ENCODE results near the gene GMDS. TPM values are rescaled to one million over a fixed set of nuclear protein-coding genes. Genes with fewer than 3 reads are reported as not detected.

The GMDS gene
- total RNA-seq, 1 experiment from 2014 or later: 11.0 TPM

- DNase-seq (ENCODE audit: low read depth): no peak
These were observed 628.5 kb downstream of the GMDS start for GRCh38 chr6:1616701-1617463.

GRCh38 chr6:1615853-1616420 is 629.5 kb downstream of the GMDS start:
- no peak for DNase-seq (ENCODE audit: low read depth)

GRCh38 chr6:1615151-1615852 is 630.1 kb downstream of the GMDS start:
- DNase-seq (ENCODE audit: low read depth): no peak

- no peak for DNase-seq (ENCODE audit: low read depth)
These were observed 630.8 kb downstream of the GMDS start for GRCh38 chr6:1614448-1615150.

GRCh38 chr6:1613688-1614447 is 631.5 kb downstream of the GMDS start:
- no peak for DNase-seq (ENCODE audit: low read depth)

- no peak for DNase-seq (ENCODE audit: low read depth)
These were observed 632.1 kb downstream of the GMDS start for GRCh38 chr6:1613346-1613687.

- DNase-seq (ENCODE audit: low read depth): peak; percentile 59
These were observed 632.5 kb downstream of the GMDS start for GRCh38 chr6:1612974-1613306.

GRCh38 chr6:1612299-1612973 is 633.0 kb downstream of the GMDS start:
- DNase-seq (ENCODE audit: low read depth): no peak

GRCh38 chr6:1611572-1612298 is 633.7 kb downstream of the GMDS start:
- DNase-seq (ENCODE audit: low read depth): peak; percentile 34

GRCh38 chr6:1611322-1611571 is 634.2 kb downstream of the GMDS start:
- peak; percentile 21 for DNase-seq (ENCODE audit: low read depth)

- peak; percentile 37 for DNase-seq (ENCODE audit: low read depth)
These were observed 634.7 kb downstream of the GMDS start for GRCh38 chr6:1610497-1611321.

GRCh38 chr6:1609648-1610496 is 635.5 kb downstream of the GMDS start, which contains the start of gene FOXC1:
TSS of gene FOXC1 (plus strand) at chr6:1609915. CDS start at chr6:1610446, 531 bp downstream.
- DNase-seq (ENCODE audit: low read depth): peak; percentile 85

GRCh38 chr6:1609041-1609647 is 636.3 kb downstream of the GMDS start:
- DNase-seq (ENCODE audit: low read depth): no peak

GRCh38 chr6:1608222-1609040 is 637.0 kb downstream of the GMDS start:
- no peak for DNase-seq (ENCODE audit: low read depth)

- no peak for DNase-seq (ENCODE audit: low read depth)
These were observed 637.7 kb downstream of the GMDS start for GRCh38 chr6:1607516-1608221.

- DNase-seq (ENCODE audit: low read depth): no peak
These were observed 638.5 kb downstream of the GMDS start for GRCh38 chr6:1606780-1607515.
